ENCODE results near the gene GRIK4. TPM values are rescaled to one million over a fixed set of nuclear protein-coding genes. Genes with fewer than 3 reads are reported as not detected.

Gene GRIK4
- total and polyA plus RNA-seq, 2 donors from 2014 or later, result 0.25 TPM; not detected in 1

- no peak overlapping the region for H3K4me3 ChIP-seq (ENCODE audit: low read length in 3 of 3)
- no peak for TF ChIP-seq CTCF (IDR thresholded peaks at IDR 0.05; ENCODE audit: borderline replicate concordance, extremely low read depth, insufficient read depth)
- intact Hi-C loops (cut with DNase I), result no loop called here
- DNase-seq, result peak in 4 of 5 donors; percentile 6 to 80 (median 52)
- no peaks in the 10 kb centered on the region for H3K9me3 ChIP-seq (ENCODE audit: control insufficient read depth in 2 of 3, insufficient read depth in 1 of 3, low read length in 3 of 3)
- FAIRE-seq, result no peak
- no peak overlapping the region for H3K9ac ChIP-seq (ENCODE audit: low read length in 3 of 3)
- H3K27me3 ChIP-seq (ENCODE audit: control insufficient read depth, insufficient read depth, low read length), result no peaks in the 10 kb centered on the region
- H3K36me3 ChIP-seq (ENCODE audit: control insufficient read depth in 2 of 3, insufficient read depth in 3 of 3, low read length in 3 of 3), result no peaks in the 10 kb centered on the region
- H3K27ac ChIP-seq (ENCODE audit: low read depth in 2 of 2, low read length in 2 of 2), result no peak overlapping the region
- no peaks in the 10 kb centered on the region for H3K4me1 ChIP-seq (ENCODE audit: control insufficient read depth in 2 of 3, insufficient read depth in 2 of 3, low read depth in 1 of 3, low read length in 3 of 3)
Measured at GRCh38 chr11:120914601-120915000, 403.1 kb downstream of the GRIK4 start.

GRCh38 chr11:120917559-120918239 is 406.2 kb downstream of the GRIK4 start:
- Histone ChIP-seq H3K9ac (ENCODE audit: low read length in 3 of 3) (no peak overlapping the region), H3K9me3 (ENCODE audit: control insufficient read depth in 2 of 3, insufficient read depth in 1 of 3, low read length in 3 of 3) (no peaks in the 10 kb centered on the region), H3K4me3 (ENCODE audit: low read length in 3 of 3) (no peak overlapping the region), H3K27ac (ENCODE audit: low read depth in 2 of 2, low read length in 2 of 2) (no peak overlapping the region), H3K27me3 (ENCODE audit: control insufficient read depth, insufficient read depth, low read length) (no peaks in the 10 kb centered on the region), H3K4me1 (ENCODE audit: control insufficient read depth in 2 of 3, insufficient read depth in 2 of 3, low read depth in 1 of 3, low read length in 3 of 3) (no peaks in the 10 kb centered on the region), H3K36me3 (ENCODE audit: control insufficient read depth in 2 of 3, insufficient read depth in 3 of 3, low read length in 3 of 3) (no peaks in the 10 kb centered on the region)
- peak in 1 of 5 donors; percentile 19 for DNase-seq
- no peak for TF ChIP-seq CTCF (IDR thresholded peaks at IDR 0.05; ENCODE audit: borderline replicate concordance, extremely low read depth, insufficient read depth)
- FAIRE-seq, result no peak
- intact Hi-C loops (cut with DNase I), result no loop called here

GRCh38 chr11:120918257-120918656 is 406.7 kb downstream of the GRIK4 start:
- no peaks in the 10 kb centered on the region for H3K9me3 ChIP-seq (ENCODE audit: control insufficient read depth in 2 of 3, insufficient read depth in 1 of 3, low read length in 3 of 3)
- H3K9ac ChIP-seq (ENCODE audit: low read length in 3 of 3), result no peak overlapping the region
- no peak for FAIRE-seq
- H3K4me3 ChIP-seq (ENCODE audit: low read length in 3 of 3), result no peak overlapping the region
- no peaks in the 10 kb centered on the region for H3K27me3 ChIP-seq (ENCODE audit: control insufficient read depth, insufficient read depth, low read length)
- H3K36me3 ChIP-seq (ENCODE audit: control insufficient read depth in 2 of 3, insufficient read depth in 3 of 3, low read length in 3 of 3), result no peaks in the 10 kb centered on the region
- no peak for TF ChIP-seq CTCF (IDR thresholded peaks at IDR 0.05; ENCODE audit: borderline replicate concordance, extremely low read depth, insufficient read depth)
- H3K27ac ChIP-seq (ENCODE audit: low read depth in 2 of 2, low read length in 2 of 2), result no peak overlapping the region
- DNase-seq, result no peak
- H3K4me1 ChIP-seq (ENCODE audit: control insufficient read depth in 2 of 3, insufficient read depth in 2 of 3, low read depth in 1 of 3, low read length in 3 of 3), result no peaks in the 10 kb centered on the region
- intact Hi-C loops (cut with DNase I), result no loop called here

- intact Hi-C loops (cut with DNase I), result no loop called here
- Histone ChIP-seq H3K27me3 (ENCODE audit: control insufficient read depth, insufficient read depth, low read length) (no peaks in the 10 kb centered on the region), H3K4me3 (ENCODE audit: low read length in 3 of 3) (no peak overlapping the region), H3K9me3 (ENCODE audit: control insufficient read depth in 2 of 3, insufficient read depth in 1 of 3, low read length in 3 of 3) (no peaks in the 10 kb centered on the region), H3K36me3 (ENCODE audit: control insufficient read depth in 2 of 3, insufficient read depth in 3 of 3, low read length in 3 of 3) (no peaks in the 10 kb centered on the region), H3K27ac (ENCODE audit: low read depth in 2 of 2, low read length in 2 of 2) (no peak overlapping the region), H3K4me1 (ENCODE audit: control insufficient read depth in 2 of 3, insufficient read depth in 2 of 3, low read depth in 1 of 3, low read length in 3 of 3) (no peaks in the 10 kb centered on the region), H3K9ac (ENCODE audit: low read length in 3 of 3) (no peak overlapping the region)
- DNase-seq (no peak), FAIRE-seq (no peak)
- no peak for TF ChIP-seq CTCF (IDR thresholded peaks at IDR 0.05; ENCODE audit: borderline replicate concordance, extremely low read depth, insufficient read depth)
Measured at GRCh38 chr11:120919045-120919444, 407.5 kb downstream of the GRIK4 start.

Measured in kidney (tissue), 14 donors.